ENCODE measurements around the gene VWA5B1. TPM values are rescaled to one million over a fixed set of nuclear protein-coding genes. Genes with fewer than 3 reads are reported as not detected.

The VWA5B1 gene
- total and polyA plus RNA-seq, 2 donors (not counting 3 experiments of a cell fraction or from before 2014, with no cell fraction given): not detected

DNA sequence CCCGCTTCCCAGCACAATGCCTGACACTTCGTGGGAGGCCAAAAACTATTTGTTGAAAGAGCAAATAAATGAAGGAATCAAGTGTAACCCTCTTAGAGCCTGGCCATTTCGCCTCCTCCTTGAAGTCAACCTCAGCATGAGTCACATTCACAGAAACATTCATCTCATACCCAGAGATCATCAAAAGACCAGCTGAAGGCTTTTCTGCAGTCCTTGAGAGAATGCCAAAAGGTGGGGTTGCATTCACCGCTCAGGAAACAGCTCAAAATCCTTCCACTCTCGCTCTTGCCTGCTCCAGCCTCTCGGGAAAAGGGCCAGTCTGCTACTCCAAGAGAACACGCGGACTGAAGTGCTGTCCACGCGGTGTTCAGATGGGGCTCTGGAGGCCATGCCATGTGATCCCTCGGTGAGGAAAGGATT lies 90.0 kb downstream of the VWA5B1 start:
- intact Hi-C loops (cut with micrococcal nuclease) (no loop called here), dilution Hi-C loops (cut with MboI; ENCODE audit: extremely low pct_ligation_motif_present, low sequenced_read_pairs) (no loop called here)
- H3K79me2 ChIP-seq (ENCODE audit: control insufficient read depth, insufficient read depth, low read length): no peaks in the 10 kb centered on the region
- H3K4me1 ChIP-seq (ENCODE audit: control insufficient read depth, extremely low read depth, insufficient read depth, low read length): no peaks in the 10 kb centered on the region
- CTCF ChIA-PET: interaction anchor here (0.9 to 5.6 kb wide), 3 partner anchors 19 to 112 kb away, joined by 4 to 60 read pairs (median 6); no protein-coding TSS in a partner anchor
- no peaks in the 10 kb centered on the region for H3K9me3 ChIP-seq (replicated peaks; ENCODE audit: control insufficient read depth, insufficient read depth, low read length)
- no peak overlapping the region for H3K9ac ChIP-seq (replicated peaks; ENCODE audit: extremely low read depth, insufficient read depth, low read length)
- H4K20me1 ChIP-seq (replicated peaks; ENCODE audit: control insufficient read depth, extremely low read depth, insufficient read depth, low read length): no peaks in the 10 kb centered on the region
- no peak for DNase-seq (ENCODE audit: low read depth, low spot score)
- peaks cover 2 to 3% of the 10 kb centered on the region in 2 experiments for H3K27me3 ChIP-seq (ENCODE audit: control insufficient read depth in 2 of 2, insufficient read depth in 2 of 2, low read length in 2 of 2)
- no peaks in the 10 kb centered on the region for H3K9me1 ChIP-seq (replicated peaks; ENCODE audit: control insufficient read depth, extremely low read depth, insufficient read depth, low read length)
- no peak overlapping the region for H2AFZ ChIP-seq (ENCODE audit: low read depth, low read length)
- H3K36me3 ChIP-seq (ENCODE audit: control insufficient read depth in 2 of 2, extremely low read depth in 1 of 2, insufficient read depth in 2 of 2, low read length in 2 of 2): no peaks in the 10 kb centered on the region
- TF ChIP-seq GATA2 (IDR thresholded peaks at IDR 0.05; ENCODE audit: insufficient read depth, insufficient read length, low read depth, low read length): no peak
- no peak for TF ChIP-seq JUN (IDR thresholded peaks at IDR 0.05; ENCODE audit: borderline replicate concordance, insufficient read depth, insufficient read length, low read depth)
- TF ChIP-seq FOS (IDR thresholded peaks at IDR 0.05; ENCODE audit: borderline replicate concordance, insufficient read depth, low read length): no peak
- no peak for TF ChIP-seq MYC (IDR thresholded peaks at IDR 0.05; ENCODE audit: low read depth, low read length)
- no peak for TF ChIP-seq POLR2A (IDR thresholded peaks at IDR 0.05; ENCODE audit: low read depth, low read length)
- TF ChIP-seq, protein P1, sequence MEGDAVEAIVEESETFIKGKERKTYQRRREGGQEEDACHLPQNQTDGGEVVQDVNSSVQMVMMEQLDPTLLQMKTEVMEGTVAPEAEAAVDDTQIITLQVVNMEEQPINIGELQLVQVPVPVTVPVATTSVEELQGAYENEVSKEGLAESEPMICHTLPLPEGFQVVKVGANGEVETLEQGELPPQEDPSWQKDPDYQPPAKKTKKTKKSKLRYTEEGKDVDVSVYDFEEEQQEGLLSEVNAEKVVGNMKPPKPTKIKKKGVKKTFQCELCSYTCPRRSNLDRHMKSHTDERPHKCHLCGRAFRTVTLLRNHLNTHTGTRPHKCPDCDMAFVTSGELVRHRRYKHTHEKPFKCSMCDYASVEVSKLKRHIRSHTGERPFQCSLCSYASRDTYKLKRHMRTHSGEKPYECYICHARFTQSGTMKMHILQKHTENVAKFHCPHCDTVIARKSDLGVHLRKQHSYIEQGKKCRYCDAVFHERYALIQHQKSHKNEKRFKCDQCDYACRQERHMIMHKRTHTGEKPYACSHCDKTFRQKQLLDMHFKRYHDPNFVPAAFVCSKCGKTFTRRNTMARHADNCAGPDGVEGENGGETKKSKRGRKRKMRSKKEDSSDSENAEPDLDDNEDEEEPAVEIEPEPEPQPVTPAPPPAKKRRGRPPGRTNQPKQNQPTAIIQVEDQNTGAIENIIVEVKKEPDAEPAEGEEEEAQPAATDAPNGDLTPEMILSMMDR (IDR thresholded peaks at IDR 0.05; ENCODE audit: extremely low read depth in 1 of 2, insufficient read depth in 1 of 2, low read depth in 1 of 2, low read length in 2 of 2): no peak
- TF ChIP-seq, protein P2, sequence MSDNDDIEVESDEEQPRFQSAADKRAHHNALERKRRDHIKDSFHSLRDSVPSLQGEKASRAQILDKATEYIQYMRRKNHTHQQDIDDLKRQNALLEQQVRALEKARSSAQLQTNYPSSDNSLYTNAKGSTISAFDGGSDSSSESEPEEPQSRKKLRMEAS (IDR thresholded peaks at IDR 0.05; ENCODE audit: insufficient read depth, insufficient read length): no peak
- TF ChIP-seq POLR2AphosphoS5 (IDR thresholded peaks at IDR 0.05; ENCODE audit: insufficient read depth, low read depth, low read length): no peak
- no peak for TF ChIP-seq EZH2 (IDR thresholded peaks at IDR 0.05; ENCODE audit: borderline replicate concordance, low read depth, low read length, severe bottlenecking)
- BruUV-seq (replicated peaks): no TSS peak
- FAIRE-seq: no peak
- H3K4me3 ChIP-seq (replicated peaks in 1 of 3; ENCODE audit: insufficient read depth in 1 of 3, low read depth in 1 of 3, low read length in 3 of 3): no peak overlapping the region
- POLR2A ChIA-PET: no interaction called here
- no peak overlapping the region for H3K4me2 ChIP-seq (ENCODE audit: insufficient read depth, low read length)
- H3K27ac ChIP-seq (ENCODE audit: insufficient read depth, low read depth, low read length): no peak overlapping the region
